ENCODE data around the gene ADORA2A.

DNA sequence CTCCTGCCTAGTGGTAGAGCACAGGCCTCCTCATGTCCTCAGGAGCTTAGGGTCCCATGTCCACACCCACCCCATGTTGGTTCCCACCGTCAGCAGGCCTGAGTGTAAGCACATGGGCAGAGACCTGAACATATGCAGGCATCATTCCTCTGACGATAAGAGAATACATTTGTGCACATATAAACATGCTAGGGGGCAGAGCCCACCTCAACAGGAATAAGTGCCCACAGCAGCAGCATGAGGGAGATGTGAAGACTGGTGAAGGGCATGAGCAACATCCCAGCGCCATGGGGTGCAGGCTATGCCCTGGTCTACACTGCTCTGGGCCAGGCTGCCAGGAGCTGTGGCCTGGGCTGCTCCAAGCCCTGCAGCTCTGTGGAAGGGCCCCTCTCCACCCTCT is 16.9 kb downstream of the ADORA2A start:
- TF ChIP-seq, protein P1, sequence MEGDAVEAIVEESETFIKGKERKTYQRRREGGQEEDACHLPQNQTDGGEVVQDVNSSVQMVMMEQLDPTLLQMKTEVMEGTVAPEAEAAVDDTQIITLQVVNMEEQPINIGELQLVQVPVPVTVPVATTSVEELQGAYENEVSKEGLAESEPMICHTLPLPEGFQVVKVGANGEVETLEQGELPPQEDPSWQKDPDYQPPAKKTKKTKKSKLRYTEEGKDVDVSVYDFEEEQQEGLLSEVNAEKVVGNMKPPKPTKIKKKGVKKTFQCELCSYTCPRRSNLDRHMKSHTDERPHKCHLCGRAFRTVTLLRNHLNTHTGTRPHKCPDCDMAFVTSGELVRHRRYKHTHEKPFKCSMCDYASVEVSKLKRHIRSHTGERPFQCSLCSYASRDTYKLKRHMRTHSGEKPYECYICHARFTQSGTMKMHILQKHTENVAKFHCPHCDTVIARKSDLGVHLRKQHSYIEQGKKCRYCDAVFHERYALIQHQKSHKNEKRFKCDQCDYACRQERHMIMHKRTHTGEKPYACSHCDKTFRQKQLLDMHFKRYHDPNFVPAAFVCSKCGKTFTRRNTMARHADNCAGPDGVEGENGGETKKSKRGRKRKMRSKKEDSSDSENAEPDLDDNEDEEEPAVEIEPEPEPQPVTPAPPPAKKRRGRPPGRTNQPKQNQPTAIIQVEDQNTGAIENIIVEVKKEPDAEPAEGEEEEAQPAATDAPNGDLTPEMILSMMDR (conservative IDR thresholded peaks at IDR 0.05 in 1 of 2, IDR thresholded peaks at IDR 0.05 in 1 of 2; ENCODE audit: low read depth in 1 of 2, low read length in 2 of 2): no peak
- no peak for TF ChIP-seq EZH2 (IDR thresholded peaks at IDR 0.05; ENCODE audit: low read length, missing control alignments)

Data from fibroblast of lung (primary cell).